Stimulated activated naive CD8-positive, alpha-beta T cell treated with anti-CD3 and anti-CD28 coated beads, Interleukin-15, amount 100 ng/mL, for 72 hours (primary cell): Measurements from ENCODE around the gene TRIB2.

Experiments used
- ATAC-seq: fragments of 150-1000 bp; cut with Tn5 transposase; 2 replicates; pipeline ENCODE4 v1.10.0; 2021; ENCODE audit warnings: mild to moderate bottlenecking, moderate library complexity
- DNase-seq, 2 donors: peaks; one replicate each; pipeline ENCODE4 v3.0.0; 2021 to 2022
- H3K27ac Mint-ChIP-seq, 2 donors: one replicate each; pipeline ENCODE4 v1.8.0; 2022; ENCODE audit warnings: mild to moderate bottlenecking in 2 of 2, mixed read lengths in 2 of 2, moderate library complexity in 2 of 2
- H3K27me3 Mint-ChIP-seq: one replicate; pipeline ENCODE4 v1.8.0; 2022; ENCODE audit warnings: mixed read lengths
- H3K4me1 Mint-ChIP-seq: one replicate; pipeline ENCODE4 v1.8.0; 2022; ENCODE audit warnings: mild to moderate bottlenecking, mixed read lengths
- H3K4me3 Mint-ChIP-seq, 2 donors: one replicate each; pipeline ENCODE4 v1.8.0; 2022; ENCODE audit warnings: mild to moderate bottlenecking in 2 of 2, mixed read lengths in 2 of 2, moderate library complexity in 1 of 2
- H3K9me3 Mint-ChIP-seq, 2 donors: one replicate each; pipeline ENCODE4 v1.8.0; 2022; ENCODE audit warnings: mixed read lengths in 2 of 2

Gene TRIB2

DNA sequence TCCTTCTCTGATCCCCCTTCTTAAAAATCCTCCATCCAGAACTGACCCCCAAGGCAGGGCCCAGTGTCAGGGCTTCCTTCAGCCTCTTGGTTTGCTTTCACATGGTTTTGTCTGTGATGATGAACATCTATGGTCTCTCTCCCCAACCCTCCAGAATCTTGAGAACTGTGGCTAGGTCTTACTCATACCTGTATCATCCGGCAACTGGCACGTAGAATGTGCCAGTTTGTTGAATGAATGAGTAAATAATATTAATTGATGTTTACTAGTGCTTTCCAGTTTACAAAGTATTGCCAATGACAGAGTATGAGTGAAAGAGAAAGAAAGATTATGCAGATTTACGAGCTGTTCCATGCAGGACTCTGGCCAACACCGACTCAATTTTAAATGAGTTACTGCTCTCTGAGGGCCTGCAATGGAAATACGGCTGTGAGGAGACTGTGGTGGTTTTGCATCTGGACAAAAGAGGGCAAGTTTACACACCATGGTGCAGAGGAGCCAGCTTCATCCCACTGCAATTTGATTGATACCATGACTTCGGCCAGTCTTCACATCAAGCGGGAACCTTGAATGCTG lies 29.9 kb upstream of the TRIB2 start:
- peaks cover 0 to 10% of the 10 kb centered on the region in 2 donors for H3K9me3 Mint-ChIP-seq
- no peaks in the 10 kb centered on the region for H3K4me1 Mint-ChIP-seq
- DNase-seq (no peak), ATAC-seq (no peak)
- peaks cover 12% of the 10 kb centered on the region for H3K27me3 Mint-ChIP-seq
- H3K4me3 Mint-ChIP-seq, result no peak overlapping the region
- no peak overlapping the region for H3K27ac Mint-ChIP-seq

- DNase-seq, result no peak
- H3K4me3 Mint-ChIP-seq, result no peak overlapping the region
- H3K27me3 Mint-ChIP-seq, result peaks cover 12% of the 10 kb centered on the region
- no peaks in the 10 kb centered on the region for H3K4me1 Mint-ChIP-seq
- no peak overlapping the region for H3K27ac Mint-ChIP-seq
- H3K9me3 Mint-ChIP-seq, result peaks cover 6 to 18% of the 10 kb centered on the region in 2 donors
- ATAC-seq, result no peak
These were observed 28.6 kb upstream of the TRIB2 start for GRCh38 chr2:12688091-12688490.

DNA sequence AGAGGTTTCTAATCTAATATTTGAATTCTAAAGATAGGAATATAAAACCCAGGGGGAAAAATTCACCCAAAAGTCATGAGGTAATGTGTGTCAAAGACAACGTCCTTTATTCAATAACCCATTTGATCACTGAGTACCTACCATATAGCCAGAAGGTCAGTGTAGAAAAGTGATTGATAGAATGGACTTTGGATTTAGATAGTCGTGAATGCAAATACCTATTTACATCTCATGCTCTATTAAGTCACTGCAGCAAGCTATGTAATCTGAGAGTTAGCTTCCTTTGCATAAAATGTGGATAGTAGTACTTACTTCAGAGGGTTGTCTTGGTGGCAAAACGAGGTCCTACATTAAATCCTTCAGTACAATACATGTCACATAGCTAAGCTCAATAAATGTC lies 27.8 kb upstream of the TRIB2 start:
- Mint-ChIP-seq H3K27me3 (peaks cover 10% of the 10 kb centered on the region), H3K4me3 (no peak overlapping the region), H3K9me3 (peaks cover 6 to 18% of the 10 kb centered on the region in 2 donors), H3K27ac (no peak overlapping the region), H3K4me1 (no peaks in the 10 kb centered on the region)
- no peak for ATAC-seq
- DNase-seq, result no peak

- H3K27ac Mint-ChIP-seq, result no peak overlapping the region
- H3K27me3 Mint-ChIP-seq, result no peaks in the 10 kb centered on the region
- peaks cover 6 to 18% of the 10 kb centered on the region in 2 donors for H3K9me3 Mint-ChIP-seq
- no peaks in the 10 kb centered on the region for H3K4me1 Mint-ChIP-seq
- no peak overlapping the region for H3K4me3 Mint-ChIP-seq
- DNase-seq (no peak), ATAC-seq (no peak)
These were observed 23.2 kb upstream of the TRIB2 start for GRCh38 chr2:12693509-12693908.

GRCh38 chr2:12694990-12695774 lies 21.6 kb upstream of the TRIB2 start:
- Mint-ChIP-seq H3K9me3 (peaks cover 6 to 10% of the 10 kb centered on the region in 2 donors), H3K4me3 (no peak overlapping the region), H3K27me3 (peaks cover 14% of the 10 kb centered on the region), H3K27ac (no peak overlapping the region), H3K4me1 (no peaks in the 10 kb centered on the region)
- ATAC-seq (no peak), DNase-seq (no peak)

DNA sequence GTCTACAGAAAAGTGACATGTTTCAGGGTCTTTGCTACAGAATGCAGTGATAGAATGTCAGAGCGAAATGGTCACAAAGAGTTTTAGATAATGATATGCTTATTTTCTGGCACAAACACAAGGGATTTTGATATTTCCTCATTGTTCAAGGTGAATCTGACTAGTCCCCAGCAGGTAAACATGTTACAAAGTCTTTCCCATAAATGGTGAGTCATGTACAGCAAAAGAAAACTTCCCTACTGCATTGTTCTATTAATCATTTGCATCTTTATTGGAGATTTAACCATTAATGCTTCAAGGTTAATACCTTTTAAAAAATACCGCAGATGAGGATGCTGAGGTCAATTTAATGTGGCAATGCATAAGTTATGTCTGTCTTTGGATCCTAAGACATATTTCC lies 19.1 kb upstream of the TRIB2 start:
- DNase-seq (no peak), ATAC-seq (no peak)
- Mint-ChIP-seq H3K27ac (no peak overlapping the region), H3K9me3 (no peaks in the 10 kb centered on the region), H3K4me3 (no peak overlapping the region), H3K4me1 (peaks cover 15% of the 10 kb centered on the region), H3K27me3 (peaks cover 22% of the 10 kb centered on the region)

- no peak overlapping the region for H3K27ac Mint-ChIP-seq
- H3K4me1 Mint-ChIP-seq, result peaks cover 29% of the 10 kb centered on the region
- H3K4me3 Mint-ChIP-seq, result no peak overlapping the region
- H3K27me3 Mint-ChIP-seq, result peaks cover 22% of the 10 kb centered on the region
- no peak for DNase-seq
- H3K9me3 Mint-ChIP-seq, result peaks cover 11 to 12% of the 10 kb centered on the region in 2 donors
- ATAC-seq, result no peak
These were observed 15.7 kb upstream of the TRIB2 start for GRCh38 chr2:12700989-12701388.

DNA sequence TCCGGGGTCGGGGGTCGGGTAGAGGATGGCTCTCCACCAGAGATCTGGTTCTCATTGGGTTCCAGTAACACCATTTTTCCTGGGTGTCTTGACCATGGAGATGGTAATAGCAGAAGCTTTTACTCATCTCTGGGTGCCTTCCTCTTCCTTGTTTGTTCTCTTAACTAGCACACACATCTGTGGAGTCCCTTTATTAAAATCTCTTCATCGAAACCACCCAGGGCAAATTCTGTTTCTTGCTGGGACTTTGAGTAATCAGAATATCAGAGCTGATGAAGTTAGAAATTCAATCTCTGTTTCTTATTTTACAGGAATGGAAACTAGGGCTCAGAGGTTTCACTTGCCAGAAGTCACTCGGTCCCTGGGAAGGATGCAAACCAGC lies 15.0 kb upstream of the TRIB2 start:
- H3K4me3 Mint-ChIP-seq, result no peak overlapping the region
- peak overlapping the region in 1 of 2 donors; percentile 79 for H3K27ac Mint-ChIP-seq
- no peak for DNase-seq
- ATAC-seq, result peak; percentile 36
- peaks cover 11 to 12% of the 10 kb centered on the region in 2 donors for H3K9me3 Mint-ChIP-seq
- H3K27me3 Mint-ChIP-seq, result peaks cover 22% of the 10 kb centered on the region
- H3K4me1 Mint-ChIP-seq, result peaks cover 29% of the 10 kb centered on the region

DNA sequence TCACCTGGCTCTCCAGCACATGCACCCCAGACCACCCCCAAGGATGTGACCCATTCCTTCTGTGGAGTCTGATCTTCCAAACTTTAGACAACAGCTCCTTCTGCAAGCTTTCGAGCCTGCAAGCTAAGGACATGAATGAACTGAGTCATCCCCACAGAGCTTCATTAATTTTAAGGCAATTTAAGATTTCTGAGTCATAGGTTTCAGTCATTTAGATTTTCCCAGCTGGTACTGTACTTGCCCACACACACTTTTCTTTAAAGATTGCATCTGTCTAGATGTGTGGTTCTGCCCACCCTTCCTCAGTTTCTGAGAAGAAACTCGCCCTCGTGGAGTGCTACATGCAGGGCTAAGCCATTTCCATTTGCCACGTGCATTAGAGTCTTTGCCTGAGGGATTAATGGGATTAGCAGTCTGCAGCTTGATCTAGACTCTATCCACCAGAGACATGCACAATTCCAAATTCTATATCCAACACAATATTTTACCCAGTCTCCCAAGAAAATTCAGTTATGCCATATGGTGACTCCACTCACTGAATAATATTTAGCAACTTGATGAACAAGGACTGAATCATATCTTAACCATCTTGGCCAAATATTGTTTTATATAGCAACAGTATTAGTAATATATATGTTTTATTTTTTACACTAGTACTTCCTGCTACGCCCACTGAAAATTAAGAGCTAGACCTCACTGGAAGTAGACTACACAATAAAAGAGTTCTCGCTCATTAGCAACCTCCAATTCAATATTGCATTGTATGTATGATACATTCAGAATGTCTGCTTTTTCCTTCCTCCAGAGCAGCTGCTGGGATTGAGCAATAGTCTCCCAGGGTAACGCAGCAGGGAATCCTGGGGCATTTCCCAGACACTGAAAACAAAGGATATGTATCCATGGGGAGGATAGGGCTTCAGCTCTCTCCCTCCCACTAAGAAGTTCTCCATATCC lies 14.3 kb upstream of the TRIB2 start:
- Mint-ChIP-seq H3K9me3 (peaks cover 11 to 12% of the 10 kb centered on the region in 2 donors), H3K27me3 (peaks cover 22% of the 10 kb centered on the region), H3K4me3 (peak overlapping the region in 1 of 2 donors; percentile 17), H3K4me1 (peaks cover 29% of the 10 kb centered on the region), H3K27ac (peak overlapping the region in 1 of 2 donors; percentile 79)
- no peak for DNase-seq
- ATAC-seq, result peak; percentile 86

DNA sequence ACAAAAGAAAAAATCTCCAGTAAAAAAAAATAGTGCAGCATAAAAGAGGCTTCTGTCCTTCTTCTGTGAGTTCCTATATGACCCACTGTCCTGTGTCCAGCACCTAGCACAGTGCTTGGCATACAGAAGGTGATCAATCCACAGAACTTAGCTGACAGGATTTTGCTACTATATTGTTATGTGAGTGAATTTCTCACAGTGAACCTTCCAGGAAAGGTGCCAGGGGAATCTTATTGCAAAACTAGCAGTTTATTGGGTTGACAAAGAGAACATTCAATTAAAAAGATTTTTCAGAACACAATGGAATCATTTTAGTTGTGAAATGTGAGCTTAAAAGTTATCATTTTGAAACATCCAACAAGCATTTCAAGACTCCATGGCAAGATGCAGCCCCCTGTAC lies 12.4 kb upstream of the TRIB2 start:
- H3K4me3 Mint-ChIP-seq, result no peak overlapping the region
- ATAC-seq (no peak), DNase-seq (no peak)
- peaks cover 42% of the 10 kb centered on the region for H3K4me1 Mint-ChIP-seq
- H3K27me3 Mint-ChIP-seq, result peaks cover 15% of the 10 kb centered on the region
- H3K9me3 Mint-ChIP-seq, result peaks cover 11 to 12% of the 10 kb centered on the region in 2 donors
- H3K27ac Mint-ChIP-seq, result no peak overlapping the region

DNA sequence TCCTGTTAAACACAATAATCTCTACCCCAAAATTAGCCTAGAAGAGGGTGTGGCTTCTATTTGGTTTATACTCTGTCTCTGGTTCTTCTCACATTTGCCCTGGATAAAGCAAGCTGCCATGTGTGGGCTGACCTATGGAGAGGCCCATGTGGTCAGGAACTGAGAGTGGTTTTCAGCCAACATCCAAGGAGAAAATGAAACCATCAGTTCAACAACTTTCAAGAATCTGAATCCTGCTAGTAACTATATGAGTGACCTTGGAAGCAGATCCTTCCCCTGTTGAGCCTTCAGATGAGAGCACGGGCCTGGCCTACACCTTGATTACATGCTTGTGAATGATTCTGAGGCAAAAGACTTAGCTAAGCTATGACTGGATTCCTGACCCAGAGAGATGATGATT lies 11.5 kb upstream of the TRIB2 start:
- no peak overlapping the region for H3K4me3 Mint-ChIP-seq
- peaks cover 50% of the 10 kb centered on the region for H3K4me1 Mint-ChIP-seq
- H3K27me3 Mint-ChIP-seq, result peaks cover 7% of the 10 kb centered on the region
- peaks cover 11 to 12% of the 10 kb centered on the region in 2 donors for H3K9me3 Mint-ChIP-seq
- no peak overlapping the region for H3K27ac Mint-ChIP-seq
- peak; percentile 36 for ATAC-seq
- DNase-seq, result no peak

GRCh38 chr2:12705742-12706141 lies 11.0 kb upstream of the TRIB2 start:
- ATAC-seq (no peak), DNase-seq (no peak)
- no peak overlapping the region for H3K27ac Mint-ChIP-seq
- peaks cover 55% of the 10 kb centered on the region for H3K4me1 Mint-ChIP-seq
- H3K27me3 Mint-ChIP-seq, result peaks cover 6% of the 10 kb centered on the region
- peaks cover 11 to 12% of the 10 kb centered on the region in 2 donors for H3K9me3 Mint-ChIP-seq
- H3K4me3 Mint-ChIP-seq, result no peak overlapping the region

DNA sequence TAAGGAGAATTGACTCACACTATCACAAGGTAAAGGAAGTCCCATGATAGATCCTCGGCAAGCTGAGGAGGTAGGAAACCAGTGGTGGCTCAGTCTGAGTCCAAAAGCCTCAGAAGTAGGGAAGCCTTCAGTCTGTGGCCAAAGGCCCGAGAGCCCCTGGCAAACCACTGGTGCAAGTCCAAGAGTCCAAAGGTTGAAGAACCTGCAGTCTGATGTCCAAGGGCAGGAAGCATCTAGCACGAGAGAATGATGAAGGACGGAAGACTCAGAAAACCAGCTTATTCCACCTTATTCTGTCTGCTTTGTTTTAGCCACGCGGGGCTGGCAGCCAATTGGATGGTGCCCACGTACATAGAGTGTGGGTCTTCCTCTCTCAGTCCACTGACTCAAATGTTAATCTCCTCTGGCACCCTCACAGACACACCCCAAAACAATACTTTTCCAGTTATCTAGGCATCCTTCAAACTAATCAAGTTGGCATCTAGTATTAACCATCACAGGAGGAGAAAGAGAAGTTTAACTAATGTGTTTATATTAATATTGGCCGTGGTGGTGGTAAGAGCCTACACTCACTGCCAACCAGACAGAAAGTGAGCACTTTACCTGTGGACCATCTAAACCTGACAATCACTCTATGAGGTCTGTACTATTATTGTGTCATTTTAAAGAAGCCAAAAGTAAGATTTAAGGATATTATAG lies 8.1 kb upstream of the TRIB2 start:
- Mint-ChIP-seq H3K27ac (no peak overlapping the region), H3K4me3 (no peak overlapping the region), H3K9me3 (peaks cover 11 to 12% of the 10 kb centered on the region in 2 donors), H3K4me1 (peaks cover 46% of the 10 kb centered on the region), H3K27me3 (no peaks in the 10 kb centered on the region)
- ATAC-seq (peak; percentile 58), DNase-seq (no peak)

GRCh38 chr2:12709207-12709522 lies 7.6 kb upstream of the TRIB2 start:
- DNase-seq, result peak in 1 of 2 donors; percentile 17
- Mint-ChIP-seq H3K27me3 (no peaks in the 10 kb centered on the region), H3K4me3 (no peak overlapping the region), H3K9me3 (peaks cover 11 to 12% of the 10 kb centered on the region in 2 donors), H3K4me1 (peaks cover 46% of the 10 kb centered on the region), H3K27ac (no peak overlapping the region)
- ATAC-seq, result peak; percentile 83

GRCh38 chr2:12710301-12710700 lies 6.4 kb upstream of the TRIB2 start:
- DNase-seq, result no peak
- Mint-ChIP-seq H3K27ac (no peak overlapping the region), H3K4me1 (peaks cover 47% of the 10 kb centered on the region), H3K27me3 (no peaks in the 10 kb centered on the region), H3K9me3 (peaks cover 6% of the 10 kb centered on the region in 2 donors), H3K4me3 (no peak overlapping the region)
- no peak for ATAC-seq
